GM20000 (cell line): ENCODE measurements around the gene ENOX1.

Source experiments
- DNase-seq: peaks from one replicate; pipeline ENCODE4 v3.0.0; 2012; ENCODE audit warnings: low spot score
- TF ChIP-seq, protein P1 (sequence below): IDR thresholded peaks from 2 replicates; pipeline ENCODE4 v1.5.1; 2012; ENCODE audit warnings: mild to moderate bottlenecking, control low read depth; ENCODE audit errors: extremely low read depth, missing control alignments

Gene ENOX1

DNA sequence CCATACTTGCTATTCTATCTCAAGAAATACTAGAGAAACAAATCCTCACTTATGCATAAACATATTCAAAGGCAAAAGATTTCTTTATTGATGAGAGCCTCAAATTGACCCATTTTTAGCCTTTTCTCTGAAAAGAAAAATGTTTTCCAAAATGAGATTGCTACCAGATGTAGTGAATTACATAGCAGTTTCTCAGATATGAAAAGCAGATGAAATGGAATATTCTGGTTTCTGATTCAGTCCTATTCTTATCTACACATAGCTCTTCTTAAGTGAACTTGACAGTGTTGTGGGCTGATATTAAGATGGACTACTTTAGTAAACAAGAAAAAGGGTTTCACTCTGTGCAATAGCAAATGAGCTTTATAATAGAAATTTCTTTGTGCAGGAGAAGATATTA is 579.9 kb downstream of the ENOX1 start:
- DNase-seq, result no peak
- TF ChIP-seq, protein P1, sequence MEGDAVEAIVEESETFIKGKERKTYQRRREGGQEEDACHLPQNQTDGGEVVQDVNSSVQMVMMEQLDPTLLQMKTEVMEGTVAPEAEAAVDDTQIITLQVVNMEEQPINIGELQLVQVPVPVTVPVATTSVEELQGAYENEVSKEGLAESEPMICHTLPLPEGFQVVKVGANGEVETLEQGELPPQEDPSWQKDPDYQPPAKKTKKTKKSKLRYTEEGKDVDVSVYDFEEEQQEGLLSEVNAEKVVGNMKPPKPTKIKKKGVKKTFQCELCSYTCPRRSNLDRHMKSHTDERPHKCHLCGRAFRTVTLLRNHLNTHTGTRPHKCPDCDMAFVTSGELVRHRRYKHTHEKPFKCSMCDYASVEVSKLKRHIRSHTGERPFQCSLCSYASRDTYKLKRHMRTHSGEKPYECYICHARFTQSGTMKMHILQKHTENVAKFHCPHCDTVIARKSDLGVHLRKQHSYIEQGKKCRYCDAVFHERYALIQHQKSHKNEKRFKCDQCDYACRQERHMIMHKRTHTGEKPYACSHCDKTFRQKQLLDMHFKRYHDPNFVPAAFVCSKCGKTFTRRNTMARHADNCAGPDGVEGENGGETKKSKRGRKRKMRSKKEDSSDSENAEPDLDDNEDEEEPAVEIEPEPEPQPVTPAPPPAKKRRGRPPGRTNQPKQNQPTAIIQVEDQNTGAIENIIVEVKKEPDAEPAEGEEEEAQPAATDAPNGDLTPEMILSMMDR, result no peak

DNA sequence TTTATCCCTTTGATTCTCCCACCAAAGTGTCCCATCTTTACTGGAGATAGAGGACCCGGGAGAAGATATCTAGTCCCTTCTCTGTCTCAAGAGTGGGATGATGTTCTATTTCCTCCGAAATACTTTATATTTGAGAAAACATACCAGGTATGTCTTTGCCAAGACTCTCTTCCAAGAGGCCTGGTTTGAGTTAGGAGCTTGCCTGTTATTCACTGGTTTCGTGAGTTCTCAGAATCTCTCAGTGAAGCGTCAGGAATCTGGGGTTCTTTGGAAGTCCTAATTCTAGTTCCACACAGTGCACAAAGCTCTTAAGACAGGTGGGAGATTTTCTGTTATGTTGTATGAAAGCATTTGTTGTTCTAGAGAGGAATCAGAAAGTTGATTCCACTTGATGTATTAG is 581.4 kb downstream of the ENOX1 start:
- TF ChIP-seq, protein P1, result no peak
- DNase-seq, result no peak

GRCh38 chr13:43204591-43204990 is 582.2 kb downstream of the ENOX1 start:
- no peak for DNase-seq
- TF ChIP-seq, protein P1, result no peak

GRCh38 chr13:43203781-43204180 is 583.0 kb downstream of the ENOX1 start:
- TF ChIP-seq, protein P1, result no peak
- DNase-seq, result no peak

- DNase-seq, result no peak
- TF ChIP-seq, protein P1, result no peak
Measured at GRCh38 chr13:43200736-43201135, 586.0 kb downstream of the ENOX1 start.

DNA sequence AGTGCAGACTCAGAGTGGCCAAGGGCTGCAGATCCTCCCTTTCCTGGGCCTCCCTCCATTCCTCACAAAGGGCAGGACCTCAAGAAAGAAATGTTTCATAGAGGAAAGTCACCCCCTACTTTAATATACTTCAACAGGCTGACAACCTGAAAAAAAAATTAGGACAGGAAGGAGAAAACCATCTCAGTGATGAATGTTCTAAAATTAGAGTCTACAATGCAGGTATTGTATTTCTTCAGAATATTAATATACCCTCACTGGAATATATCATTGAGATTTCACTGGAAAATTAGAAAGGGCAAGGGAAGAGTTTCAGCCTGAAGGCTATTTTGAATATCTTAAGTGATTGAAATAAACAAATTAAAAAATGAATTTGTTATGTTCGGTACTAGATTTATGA is 586.5 kb downstream of the ENOX1 start:
- TF ChIP-seq, protein P1, result no peak
- DNase-seq, result no peak

GRCh38 chr13:43196750-43197370 is 589.9 kb downstream of the ENOX1 start:
- TF ChIP-seq, protein P1, result no peak
- DNase-seq, result no peak
